Stimulated activated naive CD8-positive, alpha-beta T cell treated with anti-CD3 and anti-CD28 coated beads, Interleukin-15, amount 100 ng/mL, for 72 hours (primary cell): ENCODE measurements around the gene HOXA3.

Experiments used
- ATAC-seq: fragments of 150-1000 bp; cut with Tn5 transposase; 2 replicates; pipeline ENCODE4 v1.10.0; 2021; ENCODE audit warnings: mild to moderate bottlenecking, moderate library complexity
- DNase-seq, 2 donors: peaks; one replicate each; pipeline ENCODE4 v3.0.0; 2021 to 2022
- H3K27ac Mint-ChIP-seq, 2 donors: one replicate each; pipeline ENCODE4 v1.8.0; 2022; ENCODE audit warnings: mild to moderate bottlenecking in 2 of 2, mixed read lengths in 2 of 2, moderate library complexity in 2 of 2
- H3K27me3 Mint-ChIP-seq: one replicate; pipeline ENCODE4 v1.8.0; 2022; ENCODE audit warnings: mixed read lengths
- H3K4me1 Mint-ChIP-seq: one replicate; pipeline ENCODE4 v1.8.0; 2022; ENCODE audit warnings: mild to moderate bottlenecking, mixed read lengths
- H3K4me3 Mint-ChIP-seq, 2 donors: one replicate each; pipeline ENCODE4 v1.8.0; 2022; ENCODE audit warnings: mild to moderate bottlenecking in 2 of 2, mixed read lengths in 2 of 2, moderate library complexity in 1 of 2
- H3K9me3 Mint-ChIP-seq, 2 donors: one replicate each; pipeline ENCODE4 v1.8.0; 2022; ENCODE audit warnings: mixed read lengths in 2 of 2

Gene HOXA3

DNA sequence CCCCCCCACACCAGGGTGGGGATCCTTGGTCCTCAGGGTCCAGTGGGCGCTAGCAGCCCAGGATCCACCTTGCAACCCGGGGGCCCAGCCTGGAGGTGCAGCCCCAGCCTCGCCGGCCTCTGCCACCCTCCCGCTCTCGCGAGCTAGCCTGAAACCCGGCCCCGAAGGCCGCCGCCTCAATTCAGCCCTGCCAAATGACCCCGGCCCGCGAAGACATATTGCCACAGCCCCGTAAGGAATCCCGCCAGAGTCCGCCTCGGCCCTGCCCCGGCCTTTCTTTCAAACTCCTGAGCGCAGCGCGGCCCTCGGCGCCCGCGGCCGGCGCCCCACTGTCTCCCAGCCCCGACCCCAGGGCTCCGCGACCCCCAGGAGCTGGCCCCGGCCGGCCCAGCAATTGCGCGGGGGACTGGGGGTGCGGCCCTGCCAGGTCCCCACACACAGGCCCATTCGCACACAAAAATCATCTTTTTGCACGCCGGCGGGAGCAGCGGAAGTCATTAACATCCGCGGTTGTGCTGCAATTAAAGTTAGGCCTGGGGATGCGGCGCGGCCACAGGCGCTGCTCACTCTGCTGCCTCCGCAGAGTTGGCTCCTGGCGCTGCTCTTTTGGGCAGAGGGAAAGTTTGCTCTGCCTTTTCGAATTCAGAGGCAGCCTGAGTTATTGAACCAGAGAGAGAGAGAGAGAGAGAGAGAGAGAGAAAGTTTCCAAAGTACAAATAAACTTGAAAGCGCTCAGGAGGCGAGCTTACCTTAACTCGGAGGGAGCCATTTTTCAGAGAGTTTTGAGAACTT, 12.9 kb downstream of the HOXA3 start:
- H3K9me3 Mint-ChIP-seq = no peaks in the 10 kb centered on the region
- peaks cover 74% of the 10 kb centered on the region for H3K27me3 Mint-ChIP-seq
- no peak for DNase-seq
- no peak overlapping the region for H3K4me3 Mint-ChIP-seq
- H3K4me1 Mint-ChIP-seq = peaks cover 23% of the 10 kb centered on the region
- no peak overlapping the region for H3K27ac Mint-ChIP-seq
- ATAC-seq = peak; percentile 59

DNA sequence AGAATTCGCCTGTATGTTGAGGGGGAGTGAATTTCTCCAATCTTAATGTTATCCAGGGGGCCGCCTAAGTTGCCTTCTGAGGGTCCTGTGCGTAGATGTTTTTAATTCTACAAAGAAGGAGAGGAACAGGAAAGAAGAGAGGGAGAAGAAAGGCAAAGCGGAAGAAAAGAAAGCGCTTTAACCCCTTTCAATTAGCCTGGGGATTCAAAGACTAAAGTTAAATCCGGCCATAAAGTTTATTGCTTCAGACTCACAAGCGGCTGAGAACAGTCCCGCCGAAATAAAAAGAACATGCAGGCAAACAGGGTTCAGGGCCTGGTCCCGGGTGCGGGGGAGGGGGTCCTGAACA, 13.4 kb downstream of the HOXA3 start:
- Mint-ChIP-seq H3K4me1 (peaks cover 29% of the 10 kb centered on the region), H3K27me3 (peaks cover 80% of the 10 kb centered on the region), H3K27ac (no peak overlapping the region), H3K4me3 (no peak overlapping the region), H3K9me3 (no peaks in the 10 kb centered on the region)
- DNase-seq (no peak), ATAC-seq (no peak)

- ATAC-seq = no peak
- Mint-ChIP-seq H3K4me3 (no peak overlapping the region), H3K27me3 (peaks cover 85% of the 10 kb centered on the region), H3K27ac (no peak overlapping the region), H3K9me3 (no peaks in the 10 kb centered on the region), H3K4me1 (peaks cover 32% of the 10 kb centered on the region)
- DNase-seq = no peak
Measured at GRCh38 chr7:27138472-27138871, 13.9 kb downstream of the HOXA3 start.

GRCh38 chr7:27137640-27138315, 14.6 kb downstream of the HOXA3 start:
- ATAC-seq = no peak
- H3K4me3 Mint-ChIP-seq = no peak overlapping the region
- no peak for DNase-seq
- peaks cover 88% of the 10 kb centered on the region for H3K27me3 Mint-ChIP-seq
- H3K9me3 Mint-ChIP-seq = no peaks in the 10 kb centered on the region
- peaks cover 32% of the 10 kb centered on the region for H3K4me1 Mint-ChIP-seq
- H3K27ac Mint-ChIP-seq = no peak overlapping the region

- DNase-seq (peak; percentile 32 to 64), ATAC-seq (peak; percentile 80)
- Mint-ChIP-seq H3K4me3 (peak overlapping the region; percentile 24 to 36), H3K27ac (peak overlapping the region in 1 of 2 donors; percentile 75), H3K27me3 (peaks cover 67% of the 10 kb centered on the region), H3K9me3 (no peaks in the 10 kb centered on the region), H3K4me1 (peaks cover 32% of the 10 kb centered on the region)
Measured at GRCh38 chr7:27134392-27134791, 18.0 kb downstream of the HOXA3 start.

DNA sequence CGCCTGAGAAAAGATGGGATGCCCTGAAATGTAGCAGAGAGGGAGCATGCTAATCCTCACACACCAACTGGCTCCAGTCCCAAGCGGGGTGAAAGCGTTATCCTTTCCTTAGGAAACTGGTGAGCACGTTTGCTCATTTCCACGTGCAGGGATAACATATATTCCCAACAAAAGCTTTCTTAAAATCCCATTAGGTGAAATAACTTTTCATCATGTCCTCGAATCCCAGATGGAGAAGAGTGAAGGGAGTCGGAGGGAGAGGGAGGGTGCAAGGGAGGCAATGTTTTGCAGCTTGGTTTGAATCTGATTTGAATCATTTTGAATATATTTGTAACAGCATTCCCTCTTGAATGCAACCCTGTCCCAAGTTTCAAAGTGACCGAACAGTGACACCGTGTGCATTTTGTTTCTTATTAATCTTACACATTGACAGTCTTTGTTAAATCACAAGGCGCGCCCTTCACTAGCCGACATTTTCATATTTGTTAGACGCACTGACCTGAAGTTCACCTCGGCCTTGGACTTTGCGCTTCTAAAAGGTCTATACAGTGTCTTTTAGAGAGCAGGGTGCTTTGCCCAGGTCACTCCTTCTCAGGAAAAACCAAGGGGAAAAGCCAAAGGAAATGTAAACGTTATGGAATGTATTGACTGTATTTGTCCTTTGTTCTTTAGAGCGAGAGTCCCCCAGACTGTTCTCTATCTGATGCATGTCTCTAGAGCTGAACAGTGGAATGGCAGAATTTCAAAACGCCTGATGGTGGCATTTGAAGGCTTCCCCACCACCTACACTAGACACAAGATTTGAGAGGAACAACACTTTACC, 18.8 kb downstream of the HOXA3 start:
- peak overlapping the region; percentile 34 to 83 for H3K27ac Mint-ChIP-seq
- DNase-seq (no peak), ATAC-seq (no peak)

DNA sequence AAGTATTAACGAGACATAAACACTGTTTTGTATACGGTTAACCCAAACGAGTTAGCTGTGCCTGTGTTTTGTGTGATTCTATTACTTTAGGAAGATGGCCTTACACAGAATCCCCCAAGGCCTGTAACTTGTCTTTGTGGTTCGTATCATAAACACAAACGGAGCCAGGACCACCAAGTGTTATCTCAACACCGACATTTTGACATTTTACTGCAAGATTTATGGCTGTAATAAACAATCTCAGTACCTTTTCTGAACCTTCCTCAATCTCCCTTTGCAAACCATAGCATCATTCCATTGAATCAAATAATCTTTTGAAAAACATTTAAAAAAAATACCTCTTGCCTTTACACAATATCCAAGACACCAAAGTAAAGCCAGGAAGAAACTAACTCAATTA, 19.4 kb downstream of the HOXA3 start:
- Mint-ChIP-seq H3K27ac (no peak overlapping the region), H3K4me1 (peaks cover 32% of the 10 kb centered on the region), H3K27me3 (peaks cover 70% of the 10 kb centered on the region), H3K9me3 (no peaks in the 10 kb centered on the region), H3K4me3 (no peak overlapping the region)
- ATAC-seq (no peak), DNase-seq (no peak)

More for the DNA sequence above, 18.8 kb downstream of the HOXA3 start:
- H3K9me3 Mint-ChIP-seq = no peaks in the 10 kb centered on the region
- peak overlapping the region in 1 of 2 donors; percentile 31 for H3K4me3 Mint-ChIP-seq
- H3K4me1 Mint-ChIP-seq = peaks cover 32% of the 10 kb centered on the region
- H3K27me3 Mint-ChIP-seq = peaks cover 70% of the 10 kb centered on the region

DNA sequence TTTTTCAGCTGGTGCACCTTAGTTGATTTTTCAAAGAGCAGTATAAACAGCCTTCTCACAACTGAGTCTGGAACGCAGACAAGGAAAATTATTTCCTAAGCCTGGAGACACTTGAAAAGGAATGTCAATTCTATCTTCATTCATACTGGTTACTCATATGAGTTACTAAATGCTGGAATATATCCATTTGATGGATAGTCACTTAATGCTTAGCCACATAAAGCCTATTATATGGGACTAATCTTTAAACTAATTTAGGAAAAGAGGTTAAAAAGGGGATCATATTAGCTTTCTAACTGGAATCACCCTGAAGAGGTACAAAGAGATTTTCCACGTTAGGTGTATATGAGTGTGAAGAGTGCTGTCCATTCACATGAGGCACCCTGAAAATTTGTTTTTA, 20.2 kb downstream of the HOXA3 start:
- no peak overlapping the region for H3K27ac Mint-ChIP-seq
- H3K27me3 Mint-ChIP-seq = peaks cover 70% of the 10 kb centered on the region
- no peak overlapping the region for H3K4me3 Mint-ChIP-seq
- no peaks in the 10 kb centered on the region for H3K9me3 Mint-ChIP-seq
- peaks cover 30% of the 10 kb centered on the region for H3K4me1 Mint-ChIP-seq
- no peak for ATAC-seq
- no peak for DNase-seq

DNA sequence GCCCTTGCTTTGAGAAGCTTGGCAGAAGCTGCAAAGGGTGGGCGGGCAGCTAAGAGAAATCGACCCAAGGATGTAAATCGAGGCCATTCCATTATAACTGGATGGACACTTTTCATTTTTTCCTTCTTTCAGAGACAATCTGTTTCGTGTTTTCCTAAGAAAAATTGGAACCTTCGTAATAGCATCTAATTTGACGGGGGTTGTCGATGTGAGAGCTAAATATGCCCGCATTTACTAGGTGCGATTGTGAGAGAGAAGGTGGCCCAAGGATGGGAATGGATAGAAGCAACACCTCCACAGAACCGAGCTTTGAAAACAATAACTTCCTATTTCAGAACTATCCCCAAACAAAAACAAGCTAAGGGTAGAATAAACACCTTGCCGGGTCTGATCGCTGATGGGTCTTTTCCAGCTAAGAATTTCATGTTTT, 21.0 kb downstream of the HOXA3 start:
- peak overlapping the region; percentile 58 to 69 for H3K4me3 Mint-ChIP-seq

DNA sequence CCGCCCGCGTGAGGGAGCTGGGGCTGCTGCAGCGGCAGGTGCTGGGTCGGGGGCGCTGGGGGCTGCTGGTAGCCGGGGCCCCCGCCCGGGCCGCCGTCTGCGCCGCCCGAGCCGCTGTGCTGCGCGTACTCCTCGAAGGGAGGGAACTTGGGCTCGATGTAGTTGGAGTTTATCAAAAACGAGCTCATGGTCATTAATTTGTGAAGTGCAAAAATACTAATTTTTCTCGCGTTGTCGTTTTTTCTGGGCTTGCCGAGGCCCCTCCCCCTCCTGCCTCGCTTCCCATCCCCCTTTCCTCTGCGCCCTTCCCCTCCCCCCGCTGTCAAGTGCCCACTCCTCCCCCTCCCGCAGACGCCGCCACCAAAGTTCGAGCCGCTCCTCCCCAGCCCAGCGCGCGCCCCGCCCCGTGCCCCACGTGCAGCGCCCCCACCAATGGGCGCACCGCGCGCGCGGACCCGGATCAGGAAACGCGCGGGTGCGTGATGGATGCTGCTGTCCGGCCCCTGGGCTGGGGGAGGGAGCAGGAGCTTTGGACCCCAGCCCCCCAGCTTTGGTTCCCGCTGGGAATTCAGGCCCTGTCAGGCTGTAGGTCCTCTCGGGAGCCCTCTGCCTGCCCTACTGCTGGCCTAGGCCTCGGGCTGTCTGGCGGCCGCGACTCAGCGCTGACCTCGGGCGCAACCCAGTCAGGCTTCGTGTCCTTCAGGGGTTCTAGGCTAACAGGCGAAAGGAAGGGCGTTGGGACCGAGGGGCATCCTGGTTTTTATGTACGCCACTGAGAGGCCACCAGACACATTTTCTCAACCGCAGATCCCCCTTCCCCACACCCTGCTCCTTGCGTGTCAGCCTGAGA, 21.6 kb downstream of the HOXA3 start, which contains the start of gene HOXA4:
TSS of gene HOXA4 (minus strand) at position 218 of the 850 bp plus-strand sequence. CDS start at position 194, 24 bp downstream.
- Mint-ChIP-seq H3K4me3 (peak within 1 kb of the TSS; percentile 58 to 74), H3K9me3 (no peaks in the 10 kb centered on the region), H3K27me3 (peaks cover 64% of the 10 kb centered on the region), H3K27ac (peak within 1 kb of the TSS; percentile 61 to 67), H3K4me1 (peaks cover 21% of the 10 kb centered on the region)
- ATAC-seq (peak; percentile 77), DNase-seq (peak; percentile 72 to 80)

More for the DNA sequence above, 21.0 kb downstream of the HOXA3 start:
- peak overlapping the region in 1 of 2 donors; percentile 67 for H3K27ac Mint-ChIP-seq
- H3K9me3 Mint-ChIP-seq = no peaks in the 10 kb centered on the region
- H3K27me3 Mint-ChIP-seq = peaks cover 66% of the 10 kb centered on the region
- no peak for ATAC-seq
- DNase-seq = no peak
- peaks cover 27% of the 10 kb centered on the region for H3K4me1 Mint-ChIP-seq

DNA sequence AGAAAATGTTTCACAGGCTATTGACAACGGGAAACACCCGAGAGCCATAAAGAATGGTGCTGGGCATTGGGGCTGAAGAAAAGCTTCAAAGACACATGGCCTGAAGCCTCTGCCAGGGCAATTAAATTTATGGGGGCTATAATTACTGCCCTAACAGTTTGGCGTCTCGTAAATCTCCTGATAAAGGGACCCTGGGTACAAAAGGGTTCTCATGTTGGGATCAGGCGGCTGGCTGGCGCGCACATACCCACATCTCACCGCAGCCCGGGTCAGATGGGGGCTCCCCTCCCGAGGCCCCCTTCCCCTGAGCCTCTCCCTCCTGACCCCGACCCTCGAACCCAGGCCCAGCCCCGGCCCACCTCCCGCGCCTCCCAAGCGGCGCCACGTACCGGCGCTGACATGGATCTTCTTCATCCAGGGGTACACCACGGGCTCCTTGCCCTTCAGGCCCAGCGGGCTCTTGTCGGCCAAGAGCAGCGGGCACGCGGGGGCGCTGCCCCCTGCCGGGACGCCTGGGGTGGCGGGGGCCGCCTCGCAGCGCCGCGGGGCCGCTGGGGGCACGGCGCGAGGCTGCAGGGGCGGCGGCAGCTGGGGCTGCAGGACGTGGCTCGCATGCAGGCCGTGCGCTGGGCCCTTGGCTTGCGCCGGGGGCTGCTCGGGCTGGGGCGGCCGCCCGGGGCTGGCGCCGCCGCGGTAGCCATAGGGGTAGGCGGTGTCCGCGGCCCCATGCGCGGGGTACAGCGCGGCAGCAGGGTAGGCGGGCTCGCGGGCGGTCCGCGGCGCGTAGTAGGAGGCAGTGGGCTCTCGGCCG, 22.4 kb downstream of the HOXA3 start:
- no peak for DNase-seq
- Mint-ChIP-seq H3K4me3 (peak overlapping the region in 1 of 2 donors; percentile 42), H3K27me3 (peaks cover 65% of the 10 kb centered on the region)

DNA sequence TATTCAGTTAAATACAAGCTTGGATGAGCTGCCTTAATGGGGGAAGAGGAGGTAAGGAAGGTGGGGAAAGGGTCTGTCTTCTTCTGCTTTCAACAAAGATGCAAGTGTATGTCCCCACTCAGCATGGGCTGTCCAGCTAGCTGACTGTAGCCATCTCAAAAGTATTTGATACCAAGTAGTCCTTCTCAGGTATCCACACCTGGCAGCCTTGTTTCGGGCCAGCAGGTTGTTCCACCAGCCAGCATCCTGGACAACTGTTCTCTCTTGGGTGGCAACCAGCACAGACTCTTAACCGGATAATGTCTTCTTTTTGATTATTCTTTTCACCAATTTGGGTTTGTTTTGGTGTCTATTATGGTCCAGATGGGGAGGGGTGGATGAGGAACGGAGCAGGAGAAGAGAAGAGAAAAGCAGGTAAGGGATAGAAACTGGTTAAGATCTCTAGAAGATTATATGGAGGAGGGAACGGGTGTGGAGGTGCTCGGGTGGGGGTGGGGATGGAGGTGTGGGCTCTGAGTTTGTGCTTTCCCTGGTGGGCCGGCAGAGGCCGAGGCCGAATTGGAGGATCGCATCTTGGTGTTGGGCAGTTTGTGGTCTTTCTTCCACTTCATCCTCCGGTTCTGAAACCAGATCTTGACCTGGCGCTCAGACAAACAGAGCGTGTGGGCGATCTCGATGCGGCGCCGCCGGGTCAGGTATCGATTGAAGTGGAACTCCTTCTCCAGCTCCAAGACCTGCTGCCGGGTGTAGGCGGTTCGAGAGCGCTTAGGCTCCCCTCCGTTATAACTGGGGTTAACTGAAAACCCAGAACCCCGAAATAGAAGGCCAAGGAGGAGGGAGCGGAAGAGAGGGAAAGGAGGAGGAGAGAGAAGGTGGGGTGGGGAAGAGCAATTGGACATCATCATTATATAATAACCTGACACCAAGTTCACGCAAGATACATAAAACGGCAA, 23.3 kb downstream of the HOXA3 start:
- no peak for DNase-seq
- H3K27ac Mint-ChIP-seq = peak overlapping the region in 1 of 2 donors; percentile 38
- H3K9me3 Mint-ChIP-seq = no peaks in the 10 kb centered on the region
- H3K4me1 Mint-ChIP-seq = peaks cover 4% of the 10 kb centered on the region
- H3K4me3 Mint-ChIP-seq = peak overlapping the region in 1 of 2 donors; percentile 35
- no peak for ATAC-seq
- peaks cover 65% of the 10 kb centered on the region for H3K27me3 Mint-ChIP-seq

More for the DNA sequence above, 22.4 kb downstream of the HOXA3 start:
- Mint-ChIP-seq H3K4me1 (peaks cover 13% of the 10 kb centered on the region), H3K9me3 (no peaks in the 10 kb centered on the region), H3K27ac (no peak overlapping the region)
- ATAC-seq = peak; percentile 73

DNA sequence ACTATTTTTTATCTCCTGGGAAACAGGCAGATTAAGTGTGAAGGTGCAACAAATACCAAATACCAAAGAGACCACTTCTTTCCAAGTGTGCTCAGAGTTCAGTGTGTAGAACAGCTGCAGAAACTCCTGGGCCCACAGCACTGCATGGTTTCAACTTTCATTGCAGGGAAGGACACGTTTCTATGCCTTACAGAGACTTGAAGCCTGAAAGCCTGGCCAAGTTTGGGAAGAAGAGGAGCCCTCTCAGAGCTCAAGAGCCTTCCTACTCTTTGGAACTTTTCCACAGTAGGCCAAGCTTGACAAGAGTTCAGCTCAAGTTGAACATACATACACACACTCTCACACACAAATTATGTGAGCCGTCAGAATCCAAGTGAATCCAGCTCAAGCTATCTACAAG, 24.3 kb downstream of the HOXA3 start:
- no peaks in the 10 kb centered on the region for H3K4me1 Mint-ChIP-seq
- no peak overlapping the region for H3K4me3 Mint-ChIP-seq
- ATAC-seq = no peak
- peaks cover 58% of the 10 kb centered on the region for H3K27me3 Mint-ChIP-seq
- no peak overlapping the region for H3K27ac Mint-ChIP-seq
- DNase-seq = no peak
- H3K9me3 Mint-ChIP-seq = no peaks in the 10 kb centered on the region
